GM18505 (cell line): ENCODE results near the gene AP1G2.
"Not testable (repeated sequence)": the region's sequence is repeated elsewhere in the genome, so short reads cannot be mapped to it uniquely, and the experiment has no call there.

Experiments used
- ATAC-seq: cut with Tn5 transposase; IDR thresholded peaks from one replicate; pipeline ENCODE4 v1.9.1; 2021; ENCODE audit not compliant: unreplicated experiment
- POLR2A ChIP-seq: IDR thresholded peaks from 4 replicates; pipeline ENCODE4 v1.6.1; 2011; ENCODE audit warnings: borderline replicate concordance; ENCODE audit not compliant: insufficient read depth, insufficient read length; ENCODE audit errors: extremely low read depth

The AP1G2 gene

DNA sequence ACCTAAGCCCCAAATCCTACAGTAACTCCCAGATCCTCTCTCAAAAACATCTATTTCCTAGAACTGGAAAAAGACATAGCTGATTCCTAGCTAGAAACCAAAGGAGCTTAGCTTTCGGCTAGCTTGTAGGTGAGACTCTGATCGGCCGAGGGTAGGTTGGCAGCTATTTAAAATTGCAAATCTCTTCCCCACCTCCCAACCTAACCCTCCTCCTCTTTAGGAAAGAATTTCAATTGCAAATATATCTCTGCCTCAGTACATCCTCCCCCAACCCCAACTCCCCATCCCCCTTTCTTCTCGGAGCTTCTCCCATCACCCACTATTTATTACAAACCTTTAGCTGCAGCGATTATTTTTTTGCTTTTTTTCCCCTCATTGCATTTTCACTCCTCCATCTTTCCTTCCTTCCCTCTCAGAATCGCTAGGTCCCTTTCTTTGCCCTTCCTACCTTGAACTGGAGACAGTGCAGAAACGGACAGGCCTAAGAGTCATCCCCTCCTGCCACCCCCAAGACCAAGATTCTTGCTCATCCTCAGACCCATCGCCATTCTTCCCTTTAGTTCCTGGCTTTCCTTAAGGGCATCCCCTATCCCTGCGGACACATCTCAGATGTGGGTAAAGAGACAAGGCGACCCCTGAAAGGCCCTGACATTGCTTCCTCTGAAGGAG, 29.4 kb downstream of the AP1G2 start:
- no peak for TF ChIP-seq POLR2A
- ATAC-seq: no peak

DNA sequence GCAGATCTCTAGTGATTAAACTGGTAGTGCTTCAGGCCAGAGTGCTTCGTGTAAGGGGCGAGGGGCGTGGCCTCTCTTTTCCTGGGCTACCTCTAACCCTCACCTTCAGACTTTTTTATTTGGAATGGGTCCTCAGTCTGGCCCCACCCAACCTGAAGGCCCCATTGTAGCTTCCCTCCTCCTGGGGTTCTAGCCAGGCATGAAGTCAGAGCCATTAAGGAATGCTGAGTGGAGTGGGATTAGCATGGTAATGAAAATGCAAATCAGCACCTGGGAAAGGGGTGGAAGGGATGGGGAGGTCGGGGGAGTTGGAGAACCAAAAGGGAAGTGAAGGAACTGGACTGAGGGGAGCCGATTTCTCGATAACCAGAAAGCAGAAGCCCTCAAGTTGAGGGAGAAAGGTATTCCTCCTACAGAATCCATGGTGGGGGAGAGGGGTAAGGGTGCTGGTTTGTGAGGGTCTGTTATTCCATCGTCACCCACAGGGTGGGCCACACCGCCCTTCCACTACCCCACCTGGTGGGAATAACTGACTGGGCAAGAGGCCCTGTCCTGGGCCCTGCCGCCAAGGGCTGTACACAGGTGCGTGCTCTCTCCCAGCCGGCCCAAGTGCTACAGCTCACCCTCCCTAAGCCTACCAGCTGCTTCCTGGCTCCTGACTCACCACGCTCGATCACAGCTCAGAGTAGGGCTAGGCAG, 30.1 kb downstream of the AP1G2 start:
- ATAC-seq: no peak
- no peak for TF ChIP-seq POLR2A

DNA sequence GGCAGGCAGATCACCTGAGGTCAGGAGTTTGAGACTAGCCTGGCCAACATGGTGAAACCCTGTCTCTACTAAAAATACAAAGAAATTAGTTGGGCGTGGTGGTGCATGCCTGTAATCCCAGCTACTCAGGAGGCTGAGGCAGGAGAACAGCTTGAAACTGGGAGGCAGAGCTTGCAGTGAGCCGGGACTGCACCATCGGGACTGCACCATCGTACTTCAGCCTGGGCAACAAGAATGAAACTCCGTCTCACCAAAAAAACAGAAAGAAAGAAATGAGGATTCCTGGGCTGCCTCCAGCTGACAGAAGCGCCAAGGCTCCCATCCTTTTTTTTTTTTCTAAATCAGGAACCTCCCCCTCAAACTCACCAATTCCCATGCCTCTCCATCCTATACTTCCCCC, 30.7 kb downstream of the AP1G2 start:
- not testable (repeated sequence) for ATAC-seq

DNA sequence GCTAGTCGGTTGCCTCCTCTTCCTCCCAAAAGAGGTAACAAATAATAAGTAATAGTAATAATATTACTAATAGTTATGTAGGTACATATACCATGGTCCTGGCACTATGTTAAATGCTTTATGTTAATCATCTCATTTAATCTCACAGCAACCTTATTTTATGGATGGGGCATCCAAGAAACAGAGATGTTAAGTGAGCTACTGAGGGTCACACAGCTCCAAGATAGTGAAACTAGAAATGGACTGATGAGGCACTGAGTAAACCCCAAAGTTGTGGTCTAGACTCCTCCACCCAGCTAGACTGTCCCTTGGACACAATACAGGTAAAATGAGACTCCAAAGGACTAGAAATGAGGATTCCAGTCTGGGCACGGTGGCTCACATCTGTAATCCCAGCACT, 31.1 kb downstream of the AP1G2 start:
- ATAC-seq: no peak

DNA sequence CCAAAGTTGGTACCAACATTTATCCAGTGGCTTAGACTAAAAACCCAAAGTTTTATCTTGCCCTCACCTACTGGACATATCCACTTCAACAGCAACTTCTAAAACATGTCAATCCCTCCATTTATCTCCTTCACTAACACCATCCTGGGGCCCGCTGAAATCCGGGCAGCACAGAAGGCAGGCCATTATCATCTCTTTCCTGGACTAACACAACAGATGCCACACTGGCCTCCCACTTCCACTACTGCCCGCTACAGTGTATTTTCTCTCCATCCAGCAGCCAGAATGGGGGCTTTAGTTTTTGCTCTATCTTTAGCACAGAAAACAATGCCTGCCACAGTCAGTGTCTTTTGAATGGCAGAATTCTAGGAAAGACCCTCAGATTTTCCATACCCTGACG, 31.6 kb downstream of the AP1G2 start:
- no peak for TF ChIP-seq POLR2A
- no peak for ATAC-seq

More for the DNA sequence above, 31.1 kb downstream of the AP1G2 start:
- TF ChIP-seq POLR2A: no peak

DNA sequence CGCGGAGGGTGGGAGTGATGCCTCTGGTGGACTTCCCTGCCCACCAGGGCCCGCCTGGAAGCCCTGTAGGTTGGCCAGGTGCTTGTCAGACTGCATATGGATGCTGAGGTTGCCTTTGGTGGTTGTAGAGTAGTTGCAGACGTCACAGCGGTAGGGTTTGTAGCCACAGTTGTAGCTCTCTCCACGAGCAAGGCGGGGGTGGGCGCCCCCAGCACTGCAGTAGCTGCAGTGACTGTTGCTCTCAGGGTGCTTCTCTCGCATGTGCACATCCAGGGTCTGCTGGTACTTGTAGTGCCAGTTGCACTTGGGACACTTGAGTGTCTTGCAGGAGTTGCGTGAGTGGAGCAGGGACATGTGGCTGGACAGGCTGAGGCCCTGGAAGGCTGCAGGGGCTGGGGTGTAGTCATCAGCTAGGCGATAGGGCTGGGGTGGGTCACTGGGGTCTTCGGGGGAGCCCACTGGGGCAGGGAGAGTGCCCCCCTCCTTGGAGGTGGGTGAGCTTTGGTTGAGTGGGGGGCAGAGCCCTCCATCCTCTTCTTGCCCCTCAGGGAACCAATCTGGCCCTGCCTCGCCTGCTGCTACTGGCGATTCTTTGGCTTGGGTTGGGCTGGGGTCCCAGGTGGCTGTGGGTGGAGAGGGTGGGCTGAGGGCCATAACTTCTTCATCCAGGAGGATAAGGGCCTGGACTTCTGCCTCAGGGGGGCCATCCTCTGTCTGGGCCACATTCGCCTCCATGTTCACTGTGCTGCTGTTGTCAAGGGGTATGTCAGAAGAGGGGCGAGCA, 33.7 kb downstream of the AP1G2 start:
- no peak for TF ChIP-seq POLR2A
- no peak for ATAC-seq

DNA sequence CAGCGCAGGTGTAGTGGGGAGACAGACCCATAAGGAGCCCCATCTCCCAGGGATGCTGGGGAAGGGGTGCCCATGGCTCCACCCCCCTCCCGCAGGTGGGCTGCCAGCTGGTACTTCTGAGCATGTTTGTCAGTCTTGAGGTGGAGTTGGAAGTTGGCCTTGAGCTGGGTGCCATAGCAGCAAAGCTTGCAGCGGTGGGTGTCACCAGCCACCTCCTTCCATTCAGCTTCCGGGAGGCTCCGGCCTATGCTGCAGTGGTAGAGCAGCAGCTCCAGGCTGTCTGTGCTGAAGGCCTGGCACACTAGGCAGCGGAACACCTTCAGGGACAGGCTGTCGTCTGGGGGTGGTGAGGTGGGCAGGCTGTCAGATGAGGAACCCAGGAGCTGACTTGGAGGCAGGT, 34.9 kb downstream of the AP1G2 start:
- no peak for TF ChIP-seq POLR2A
- ATAC-seq: no peak

DNA sequence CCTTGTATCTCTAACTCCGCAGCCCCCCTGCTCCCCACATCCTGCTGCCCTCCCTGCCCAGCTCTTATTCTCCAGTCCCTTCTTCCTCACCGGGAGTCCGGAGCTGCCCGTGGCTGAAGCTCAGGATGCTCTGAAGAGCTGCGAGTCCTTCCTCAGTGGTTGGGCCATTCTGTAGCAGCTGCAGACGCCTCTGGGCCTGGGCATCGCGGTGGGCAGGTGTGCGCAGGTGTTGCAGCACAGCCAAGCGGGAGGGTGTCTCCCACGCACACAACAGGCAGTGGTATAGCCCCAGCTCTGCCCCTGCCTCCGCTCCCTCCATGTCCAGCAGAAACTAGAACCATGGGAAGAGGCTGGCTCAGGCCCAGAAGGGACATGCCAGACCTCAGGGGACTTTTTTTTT, 36.2 kb downstream of the AP1G2 start:
- ATAC-seq: no peak
- TF ChIP-seq POLR2A: no peak

DNA sequence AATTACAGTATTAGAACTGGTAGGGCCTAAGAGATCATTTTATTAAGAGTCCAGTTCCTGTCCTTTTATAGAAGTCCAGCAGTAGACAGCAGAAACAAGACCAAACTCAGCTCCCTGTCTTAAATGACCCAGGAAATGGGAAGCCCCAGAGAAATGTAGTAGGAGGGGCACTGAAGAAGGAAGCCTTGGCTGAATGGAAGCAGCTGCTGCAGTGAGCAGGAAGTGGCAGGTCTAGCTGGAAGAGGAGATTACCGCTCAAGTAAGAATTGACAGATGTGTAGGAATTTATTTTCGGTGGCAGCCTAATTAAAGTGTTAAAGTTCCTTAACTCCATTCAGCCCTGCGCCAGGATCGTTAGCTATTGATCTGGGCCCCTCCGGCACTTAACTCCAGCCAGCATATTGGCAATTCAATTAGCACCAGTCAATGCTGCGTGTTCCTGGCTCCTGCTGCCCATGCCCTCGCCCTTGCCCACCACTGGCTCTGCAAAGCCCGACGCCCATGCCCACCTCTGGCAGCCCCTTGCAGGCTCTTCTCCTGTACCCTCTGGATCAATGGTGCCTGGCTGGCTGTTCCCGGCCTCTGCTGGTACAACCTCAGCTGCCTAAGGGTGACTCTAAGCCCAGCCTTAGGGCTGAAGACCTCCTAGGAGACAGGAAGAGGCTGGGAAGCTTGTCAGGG, 37.1 kb downstream of the AP1G2 start:
- ATAC-seq: no peak
- no peak for TF ChIP-seq POLR2A

DNA sequence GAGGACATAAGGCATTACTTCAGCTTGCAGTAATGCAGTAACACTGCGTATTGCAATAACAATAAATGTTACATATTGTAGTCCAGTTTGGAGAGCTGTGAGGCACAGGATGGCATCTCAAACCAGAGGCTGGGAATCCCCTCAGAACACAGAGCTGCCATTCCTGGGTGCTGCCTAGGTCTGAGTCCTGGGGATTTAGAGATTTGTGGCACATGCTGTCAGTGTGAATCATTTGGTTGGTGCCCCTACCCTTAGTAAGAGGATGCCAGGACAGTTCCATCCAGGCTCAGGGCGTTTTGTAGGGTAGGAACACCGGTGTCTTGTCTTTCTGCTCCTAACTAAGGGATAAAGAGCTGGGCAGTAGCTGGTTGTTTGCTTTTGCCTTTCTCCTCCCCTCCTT, 38.6 kb downstream of the AP1G2 start:
- ATAC-seq: no peak
- no peak for TF ChIP-seq POLR2A

DNA sequence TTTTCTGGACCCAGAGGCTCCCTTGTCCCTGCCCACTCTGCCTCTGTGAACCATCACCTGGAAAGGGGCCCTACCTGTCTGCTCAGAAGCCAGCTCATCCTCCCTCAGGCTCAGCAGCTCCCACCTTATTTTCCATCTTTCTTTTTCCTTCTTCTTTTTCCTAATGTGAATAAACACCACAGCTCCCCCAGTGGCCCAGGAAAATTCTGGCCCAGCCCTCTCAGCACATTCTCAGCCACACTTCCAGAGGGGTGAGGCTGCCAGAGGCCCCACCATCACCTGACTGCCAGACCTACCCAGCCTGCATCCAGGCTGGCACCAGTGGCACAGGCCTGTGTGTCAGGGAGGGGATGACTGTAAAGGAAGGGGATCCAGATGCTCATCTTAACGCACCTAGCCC, 39.0 kb downstream of the AP1G2 start:
- no peak for ATAC-seq
- no peak for TF ChIP-seq POLR2A

DNA sequence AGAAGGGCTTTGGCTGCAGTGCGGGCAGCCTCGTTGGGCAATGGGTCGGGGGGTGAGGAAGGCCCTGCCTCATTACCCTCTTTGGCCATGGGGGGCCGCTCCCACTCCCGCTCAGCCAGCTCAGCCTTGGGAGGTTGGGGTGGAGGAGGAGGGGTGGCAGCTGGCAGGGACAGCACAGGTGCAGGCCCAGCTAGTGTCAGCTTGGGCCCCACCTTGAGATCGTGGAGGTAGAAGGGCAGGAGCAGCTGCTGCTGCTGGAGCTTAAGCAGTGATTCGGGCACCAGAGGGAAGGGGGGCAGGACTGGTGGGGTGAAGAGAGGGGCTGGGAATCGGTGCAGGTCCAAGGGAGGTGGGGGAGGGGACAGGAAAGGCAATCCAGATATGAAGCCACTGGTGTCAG, 42.0 kb downstream of the AP1G2 start:
- no peak for TF ChIP-seq POLR2A

DNA sequence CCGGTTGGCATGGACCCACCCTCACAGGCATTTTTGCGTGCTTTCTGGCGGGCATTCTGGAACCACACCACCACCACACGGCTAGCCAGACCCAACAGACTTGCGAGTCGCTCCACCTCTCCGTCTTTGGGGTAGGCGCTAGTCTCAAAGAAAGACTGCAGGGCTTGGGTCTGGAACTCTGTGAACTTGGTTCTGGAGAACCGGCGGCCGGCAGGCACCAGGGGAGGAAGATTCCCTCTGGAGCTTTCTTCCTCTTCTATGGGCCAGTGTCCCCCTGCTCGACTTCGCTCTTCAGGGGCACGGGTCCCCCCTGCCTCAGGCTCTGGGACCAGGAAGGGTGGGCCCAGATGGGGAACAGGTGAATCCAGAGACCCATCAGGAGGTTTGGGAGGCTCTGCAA, 42.6 kb downstream of the AP1G2 start:
- ATAC-seq: no peak
- no peak for TF ChIP-seq POLR2A

More for the DNA sequence above, 42.0 kb downstream of the AP1G2 start:
- no peak for ATAC-seq
